IMR-90 (cell line): ENCODE measurements around the gene CDC20B. TPM values are rescaled to one million over a fixed set of nuclear protein-coding genes. Genes with fewer than 3 reads are reported as not detected.

ENCODE experiments used
- ATAC-seq: fragments of 200-7000 bp; cut with Tn5 transposase; 2 replicates; pipeline ENCODE4 v1.9.1; 2020; ENCODE audit warnings: low read depth, mild to moderate bottlenecking, moderate library complexity
- BruUV-seq: library from RNA; stranded (reverse); fragments of 400-500 nt; replicated peaks from 2 replicates; lab custom pipeline; 2021; lab: Mats Ljungman, UMichigan
- CTCF ChIA-PET: fragments of 300-600 bp; formaldehyde crosslinking; extraction: SDS; loops from one replicate; lab custom pipeline; 2021; ENCODE audit warnings: antibody characterized with exemption; lab: Yijun Ruan, JAX
- POLR2A ChIA-PET: fragments of 300-600 bp; sonication (Branson Sonifier 250); formaldehyde crosslinking; loops from one replicate; lab custom pipeline; 2022; ENCODE audit warnings: antibody characterized with exemption; ENCODE audit not compliant: unreplicated experiment; lab: Charles Lee
- DNase-seq: peaks from one replicate; pipeline ENCODE4 v3.0.0; 2013
- H2AFZ ChIP-seq: replicated peaks from 2 replicates; pipeline ENCODE3; 2013; ENCODE audit warnings: low read length, mild to moderate bottlenecking; ENCODE audit not compliant: poor library complexity
- H2AK5ac ChIP-seq: 2 replicates; pipeline ENCODE4 v1.6.1; 2013; ENCODE audit warnings: low read depth, low read length, inconsistent platforms
- H2AK9ac ChIP-seq: replicated peaks from 2 replicates; pipeline ENCODE3; 2013; ENCODE audit warnings: mild to moderate bottlenecking, low read depth, low read length, moderate library complexity; ENCODE audit not compliant: poor library complexity
- H2BK120ac ChIP-seq: 2 replicates; pipeline ENCODE4 v1.6.1; 2013; ENCODE audit warnings: low read depth, low read length, inconsistent platforms
- H2BK15ac ChIP-seq: 3 replicates; pipeline ENCODE4 v1.6.1; 2013; ENCODE audit warnings: low read depth, low read length, inconsistent platforms
- H2BK20ac ChIP-seq: 2 replicates; pipeline ENCODE4 v1.6.1; 2013; ENCODE audit warnings: low read depth, mild to moderate bottlenecking, inconsistent platforms, low read length, moderate library complexity
- H2BK5ac ChIP-seq: 2 replicates; pipeline ENCODE4 v1.6.1; 2013; ENCODE audit warnings: mild to moderate bottlenecking, low read depth, low read length, inconsistent platforms; ENCODE audit not compliant: poor library complexity, severe bottlenecking
- H3K14ac ChIP-seq: replicated peaks from 2 replicates; pipeline ENCODE4 v1.6.1; 2013; ENCODE audit warnings: low read depth, low read length, inconsistent platforms
- H3K18ac ChIP-seq: 2 replicates; pipeline ENCODE4 v1.6.1; 2013; ENCODE audit warnings: low read depth, low read length, control low read depth
- H3K23ac ChIP-seq: 2 replicates; pipeline ENCODE4 v1.6.1; 2013; ENCODE audit warnings: low read depth, low read length, inconsistent platforms
- H3K27ac ChIP-seq: 2 replicates; pipeline ENCODE4 v1.5.1; 2013; ENCODE audit warnings: mild to moderate bottlenecking, control low read depth, low read length; ENCODE audit not compliant: insufficient read depth
- H3K27me3 ChIP-seq: 2 replicates; pipeline ENCODE4 v1.6.1; 2013; ENCODE audit warnings: low read length; ENCODE audit not compliant: control insufficient read depth, insufficient read depth
- H3K36me3 ChIP-seq: 2 replicates; pipeline ENCODE4 v1.6.1; 2013; ENCODE audit warnings: low read length, mixed read lengths; ENCODE audit not compliant: control insufficient read depth, insufficient read depth
- H3K4ac ChIP-seq: 2 replicates; pipeline ENCODE4 v1.6.1; 2013; ENCODE audit warnings: low read depth, low read length, inconsistent platforms
- H3K4me1 ChIP-seq: 2 replicates; pipeline ENCODE4 v1.6.1; 2013; ENCODE audit warnings: low read length, mixed read lengths; ENCODE audit not compliant: control insufficient read depth, insufficient read depth
- H3K4me2 ChIP-seq: 2 replicates; pipeline ENCODE4 v1.6.1; 2013; ENCODE audit warnings: low read depth, mild to moderate bottlenecking, control low read depth, low read length, moderate library complexity
- H3K4me3 ChIP-seq: 2 replicates; pipeline ENCODE4 v1.5.1; 2013; ENCODE audit warnings: low read depth, mild to moderate bottlenecking, control low read depth, low read length, moderate library complexity; ENCODE audit not compliant: insufficient read depth
- H3K56ac ChIP-seq: 2 replicates; pipeline ENCODE4 v1.6.1; 2013; ENCODE audit warnings: low read length, inconsistent platforms; ENCODE audit not compliant: insufficient read depth; ENCODE audit errors: extremely low read depth
- H3K79me1 ChIP-seq, 2 experiments: 2 replicates each; pipeline ENCODE4 v1.6.1; 2013; ENCODE audit warnings: low read length in 2 of 2, inconsistent platforms in 1 of 2, low read depth in 1 of 2
- H3K9ac ChIP-seq: 2 replicates; pipeline ENCODE4 v1.6.1; 2013; ENCODE audit warnings: low read depth, low read length, control low read depth
- H3K9me1 ChIP-seq: 2 replicates; pipeline ENCODE4 v1.6.1; 2013; ENCODE audit warnings: low read length, inconsistent platforms; ENCODE audit not compliant: insufficient read depth
- H3K9me3 ChIP-seq: 2 replicates; pipeline ENCODE4 v1.6.1; 2013; ENCODE audit warnings: low read length; ENCODE audit not compliant: control insufficient read depth, insufficient read depth
- H4K20me1 ChIP-seq: 2 replicates; pipeline ENCODE4 v1.6.1; 2013; ENCODE audit warnings: low read length, inconsistent platforms; ENCODE audit not compliant: insufficient read depth
- H4K5ac ChIP-seq: 2 replicates; pipeline ENCODE4 v1.6.1; 2013; ENCODE audit warnings: mild to moderate bottlenecking, low read depth, low read length, control low read depth
- H4K8ac ChIP-seq, 2 experiments: 2 replicates each; pipeline ENCODE4 v1.6.1; 2013; ENCODE audit warnings: low read depth in 2 of 2, low read length in 2 of 2, control low read depth in 1 of 2, inconsistent platforms in 1 of 2
- H4K91ac ChIP-seq: 2 replicates; pipeline ENCODE4 v1.6.1; 2013; ENCODE audit warnings: low read depth, low read length, inconsistent platforms; ENCODE audit not compliant: insufficient read depth
- BHLHE40 ChIP-seq: fragments of 150-350 bp; IDR thresholded peaks from 2 replicates; pipeline ENCODE4 v1.6.1; 2016; ENCODE audit warnings: mild to moderate bottlenecking, low read depth, low read length
- CEBPB ChIP-seq: IDR thresholded peaks from 2 replicates; pipeline ENCODE4 v1.6.1; 2012; ENCODE audit warnings: low read depth, low read length, improper control_type of control experiment
- CHD1 ChIP-seq: IDR thresholded peaks from 2 replicates; pipeline ENCODE4 v1.6.1; 2012; ENCODE audit warnings: low read depth, low read length, improper control_type of control experiment
- FOS ChIP-seq: fragments of 150-350 bp; IDR thresholded peaks from 2 replicates; pipeline ENCODE4 v1.6.1; 2016; ENCODE audit warnings: low read depth, low read length
- NFE2L2 ChIP-seq: fragments of 150-350 bp; IDR thresholded peaks from 2 replicates; pipeline ENCODE4 v1.6.1; 2016; ENCODE audit warnings: low read depth, mild to moderate bottlenecking, low read length
- POLR2A ChIP-seq: IDR thresholded peaks from 2 replicates; pipeline ENCODE4 v1.6.1; 2012; ENCODE audit warnings: mild to moderate bottlenecking, low read depth, low read length
- RCOR1 ChIP-seq: IDR thresholded peaks from 2 replicates; pipeline ENCODE4 v1.6.1; 2012; ENCODE audit warnings: mild to moderate bottlenecking, low read length, improper control_type of control experiment; ENCODE audit not compliant: insufficient replicate concordance
- RFX5 ChIP-seq: IDR thresholded peaks from 2 replicates; pipeline ENCODE4 v1.8.0; 2012; ENCODE audit warnings: low read depth, mild to moderate bottlenecking, low read length, moderate library complexity
- WGBS, 2 experiments: methylation state at CpG; one replicate each; pipeline versions ENCODE4 v1.1.5 to v1.1.7; 2013; ENCODE audit warnings: missing lambda C conversion rate in 2 of 2; ENCODE audit not compliant: insufficient read length in 1 of 2; ENCODE audit errors: extremely low coverage in 2 of 2; 5-methylcytosine and 5-hydroxymethylcytosine counted together
- dilution Hi-C: fragments of 300-500 bp; cut with HindIII; formaldehyde crosslinking; loops from one replicate; pipeline ENCODE4 v1.14.3; 2018; ENCODE audit warnings: low sequenced_read_pairs; ENCODE audit not compliant: unreplicated experiment
- in situ Hi-C: fragments of 300-500 bp; cut with MboI; formaldehyde crosslinking; loops from 3 replicates; pipeline ENCODE4 v1.14.3; 2019; ENCODE audit warnings: low sequenced_read_pairs, inconsistent platforms, mixed read lengths
- intact Hi-C: fragments of 100-400 bp; cut with micrococcal nuclease; formaldehyde crosslinking; loops from 2 replicates; pipeline ENCODE4 v1.10.0; 2022
- polyA plus RNA-seq, 3 experiments: library from polyadenylated mRNA; depleted of rRNA; stranded (reverse); fragments of >200 nt; gene quantifications; 2 replicates each; pipeline ENCODE4 v1.2.3, GENCODE V29; 2012; ENCODE audit warnings: low replicate concordance in 1 of 3
- total RNA-seq: library from RNA; depleted of rRNA; stranded (reverse); fragments of >200 nt; gene quantifications from 2 replicates; pipeline ENCODE4 v1.2.3, GENCODE V29; 2012
- TF ChIP-seq, protein P1 (sequence below): fragments of 150-350 bp; IDR thresholded peaks from 2 replicates; pipeline ENCODE4 v1.6.1; 2017; ENCODE audit warnings: mild to moderate bottlenecking, antibody characterized with exemption, low read length, low read depth
- TF ChIP-seq, protein P2 (sequence below): fragments of 150-350 bp; IDR thresholded peaks from 2 replicates; pipeline ENCODE4 v1.6.1; 2016; ENCODE audit warnings: low read depth, mild to moderate bottlenecking, low read length, moderate library complexity, borderline replicate concordance

CDC20B gene
- total and polyA plus RNA-seq, 2 of the 4 experiments (the other 2 are of a cell fraction), result not detected

DNA sequence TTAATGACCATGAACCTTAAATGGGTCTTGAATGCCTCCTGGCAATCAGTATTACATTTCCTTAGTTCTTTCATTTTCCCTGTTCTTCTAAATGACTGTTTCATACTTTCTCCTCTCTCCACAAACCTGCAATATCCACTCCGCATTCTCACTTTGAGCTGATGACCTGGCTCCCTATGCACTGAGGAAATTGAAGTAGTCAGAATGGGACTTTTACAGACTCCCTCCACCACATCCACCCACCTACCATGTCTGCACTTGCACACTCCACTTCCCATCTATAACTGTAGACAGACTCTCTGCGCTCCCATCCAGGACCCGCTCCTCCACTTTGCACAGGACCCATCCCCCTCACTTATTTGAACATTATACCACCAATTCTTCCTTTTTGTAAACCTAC lies 106.7 kb downstream of the CDC20B start:
- Histone ChIP-seq H2BK120ac (no peak overlapping the region), H3K18ac (no peak overlapping the region), H3K4ac (no peak overlapping the region), H4K8ac (no peak overlapping the region), H3K23ac (no peak overlapping the region), H4K5ac (no peak overlapping the region), H4K20me1 (no peaks in the 10 kb centered on the region; the same call in 1 of the 2 replicates), H3K27ac (no peak overlapping the region), H3K4me2 (no peak overlapping the region), H3K36me3 (no peaks in the 10 kb centered on the region), H3K4me3 (no peak overlapping the region), H2AFZ (no peak overlapping the region), H2BK15ac (no peak overlapping the region), H2AK9ac (no peak overlapping the region), H3K4me1 (peaks cover 3% of the 10 kb centered on the region; the same call in 1 of the 2 replicates), H3K27me3 (peaks cover 26% of the 10 kb centered on the region), H3K9ac (no peak overlapping the region), H3K9me3 (no peaks in the 10 kb centered on the region), H2BK5ac (no peak overlapping the region), H3K79me1 (no peaks in the 10 kb centered on the region), H4K91ac (no peak overlapping the region), H3K9me1 (peaks cover 5% of the 10 kb centered on the region), H3K56ac (no peak overlapping the region), H2AK5ac (no peak overlapping the region), H2BK20ac (no peak overlapping the region), H3K14ac (no peak overlapping the region)
- ATAC-seq (no peak), DNase-seq (no peak)
- no TSS peak for BruUV-seq
- ChIA-PET POLR2A (no interaction called here), CTCF (no interaction called here)
- in situ Hi-C loops (no loop called here), dilution Hi-C loops (no loop called here), intact Hi-C loops (no loop called here)
- TF ChIP-seq, protein P1, sequence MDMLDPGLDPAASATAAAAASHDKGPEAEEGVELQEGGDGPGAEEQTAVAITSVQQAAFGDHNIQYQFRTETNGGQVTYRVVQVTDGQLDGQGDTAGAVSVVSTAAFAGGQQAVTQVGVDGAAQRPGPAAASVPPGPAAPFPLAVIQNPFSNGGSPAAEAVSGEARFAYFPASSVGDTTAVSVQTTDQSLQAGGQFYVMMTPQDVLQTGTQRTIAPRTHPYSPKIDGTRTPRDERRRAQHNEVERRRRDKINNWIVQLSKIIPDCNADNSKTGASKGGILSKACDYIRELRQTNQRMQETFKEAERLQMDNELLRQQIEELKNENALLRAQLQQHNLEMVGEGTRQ, result no peak
- TF ChIP-seq RCOR1 (no peak), CHD1 (no peak), POLR2A (no peak), BHLHE40 (no peak), CEBPB (no peak), NFE2L2 (no peak), FOS (no peak), RFX5 (no peak)
- TF ChIP-seq, protein P2, sequence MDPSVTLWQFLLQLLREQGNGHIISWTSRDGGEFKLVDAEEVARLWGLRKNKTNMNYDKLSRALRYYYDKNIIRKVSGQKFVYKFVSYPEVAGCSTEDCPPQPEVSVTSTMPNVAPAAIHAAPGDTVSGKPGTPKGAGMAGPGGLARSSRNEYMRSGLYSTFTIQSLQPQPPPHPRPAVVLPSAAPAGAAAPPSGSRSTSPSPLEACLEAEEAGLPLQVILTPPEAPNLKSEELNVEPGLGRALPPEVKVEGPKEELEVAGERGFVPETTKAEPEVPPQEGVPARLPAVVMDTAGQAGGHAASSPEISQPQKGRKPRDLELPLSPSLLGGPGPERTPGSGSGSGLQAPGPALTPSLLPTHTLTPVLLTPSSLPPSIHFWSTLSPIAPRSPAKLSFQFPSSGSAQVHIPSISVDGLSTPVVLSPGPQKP, result no peak
- WGBS, 2 experiments, result 100% methylated on average over 2 of the region's 3 CpGs; no CpG with 5 or more reads in 1 of the 2 experiments
